ENCODE results near the gene MARVELD2.
"Not testable (repeated sequence)": the region's sequence is repeated elsewhere in the genome, so short reads cannot be mapped to it uniquely, and the experiment has no call there.

Gene MARVELD2

GRCh38 chr5:69477170-69477569 is 62.3 kb downstream of the MARVELD2 start:
- TF ChIP-seq ZFX (IDR thresholded peaks at IDR 0.05) = no peak
- no peak for TF ChIP-seq CTCF (conservative IDR thresholded peaks at IDR 0.05)
- H3K27ac ChIP-seq = no peak overlapping the region

- H3K27ac ChIP-seq = not testable (repeated sequence)
These were observed 63.4 kb downstream of the MARVELD2 start for GRCh38 chr5:69478296-69478695.

- TF ChIP-seq ZFX (IDR thresholded peaks at IDR 0.05) (no peak), CTCF (conservative IDR thresholded peaks at IDR 0.05) (no peak)
- H3K27ac ChIP-seq = no peak overlapping the region
These were observed 70.0 kb downstream of the MARVELD2 start for GRCh38 chr5:69484891-69485290.

GRCh38 chr5:69485471-69485870 is 70.6 kb downstream of the MARVELD2 start:
- TF ChIP-seq ZFX (IDR thresholded peaks at IDR 0.05) (no peak), CTCF (conservative IDR thresholded peaks at IDR 0.05) (no peak)
- H3K27ac ChIP-seq = no peak overlapping the region

GRCh38 chr5:69489246-69489645 is 74.3 kb downstream of the MARVELD2 start:
- TF ChIP-seq CTCF (conservative IDR thresholded peaks at IDR 0.05) (no peak), ZFX (IDR thresholded peaks at IDR 0.05) (no peak)
- no peak overlapping the region for H3K27ac ChIP-seq

GRCh38 chr5:69491027-69491426 is 76.1 kb downstream of the MARVELD2 start:
- H3K27ac ChIP-seq = no peak overlapping the region
- TF ChIP-seq ZFX (IDR thresholded peaks at IDR 0.05) = no peak
- no peak for TF ChIP-seq CTCF (conservative IDR thresholded peaks at IDR 0.05)

- H3K27ac ChIP-seq = peak overlapping the region; percentile 88
These were observed 77.0 kb downstream of the MARVELD2 start for GRCh38 chr5:69491838-69492390.

More at GRCh38 chr5:69491838-69492390, 77.0 kb downstream of the MARVELD2 start:
- TF ChIP-seq ZFX (IDR thresholded peaks at IDR 0.05) (no peak), CTCF (conservative IDR thresholded peaks at IDR 0.05) (no peak)
